ENCODE measurements around the gene CEMIP. TPM values are rescaled to one million over a fixed set of nuclear protein-coding genes. Genes with fewer than 3 reads are reported as not detected.

The CEMIP gene
- total RNA-seq, 6 experiments from 2014 or later = 5.8 to 53.2 (median 48.3) TPM

- no peaks in the 10 kb centered on the region; the same call in 1 of the 2 replicates for H3K27me3 Mint-ChIP-seq (ENCODE audit: insufficient read depth)
- H3K4me3 Mint-ChIP-seq = no peak overlapping the region
- H3K36me3 Mint-ChIP-seq (ENCODE audit: low read depth) = peaks cover 38% of the 10 kb centered on the region
- peak; percentile 35 for DNase-seq
- peaks cover 51% of the 10 kb centered on the region for H3K4me1 Mint-ChIP-seq (ENCODE audit: low read depth)
- no peaks in the 10 kb centered on the region for H3K9me3 Mint-ChIP-seq
- peak overlapping the region; percentile 41; the same call in 1 of the 2 replicates for H3K27ac Mint-ChIP-seq
- no peak for TF ChIP-seq CTCF (IDR thresholded peaks at IDR 0.05)
Measured at GRCh38 chr15:80743189-80743833, 35.9 kb upstream of the CEMIP start.

GRCh38 chr15:80744415-80744814, 34.8 kb upstream of the CEMIP start:
- TF ChIP-seq CTCF (IDR thresholded peaks at IDR 0.05) = no peak
- no peaks in the 10 kb centered on the region for H3K9me3 Mint-ChIP-seq
- no peaks in the 10 kb centered on the region; the same call in 1 of the 2 replicates for H3K27me3 Mint-ChIP-seq (ENCODE audit: insufficient read depth)
- no peak for DNase-seq
- H3K36me3 Mint-ChIP-seq (ENCODE audit: low read depth) = peaks cover 33% of the 10 kb centered on the region
- H3K27ac Mint-ChIP-seq = peak overlapping the region; percentile 84
- H3K4me1 Mint-ChIP-seq (ENCODE audit: low read depth) = peaks cover 55% of the 10 kb centered on the region
- H3K4me3 Mint-ChIP-seq = peak overlapping the region; percentile 44; the same call in 1 of the 2 replicates

GRCh38 chr15:80744826-80745225, 34.3 kb upstream of the CEMIP start:
- Mint-ChIP-seq H3K36me3 (ENCODE audit: low read depth) (peaks cover 31% of the 10 kb centered on the region), H3K9me3 (no peaks in the 10 kb centered on the region), H3K27me3 (ENCODE audit: insufficient read depth) (no peaks in the 10 kb centered on the region; the same call in 1 of the 2 replicates), H3K4me1 (ENCODE audit: low read depth) (peaks cover 59% of the 10 kb centered on the region), H3K4me3 (peak overlapping the region; percentile 44), H3K27ac (peak overlapping the region; percentile 84)
- peak; percentile 68 for DNase-seq
- no peak for TF ChIP-seq CTCF (IDR thresholded peaks at IDR 0.05)

- H3K4me1 Mint-ChIP-seq (ENCODE audit: low read depth) = peaks cover 66% of the 10 kb centered on the region
- H3K4me3 Mint-ChIP-seq = peak overlapping the region; percentile 44
- no peaks in the 10 kb centered on the region for H3K9me3 Mint-ChIP-seq
- H3K27me3 Mint-ChIP-seq (ENCODE audit: insufficient read depth) = no peaks in the 10 kb centered on the region; the same call in 1 of the 2 replicates
- DNase-seq = no peak
- no peak for TF ChIP-seq CTCF (IDR thresholded peaks at IDR 0.05)
- peaks cover 30% of the 10 kb centered on the region for H3K36me3 Mint-ChIP-seq (ENCODE audit: low read depth)
- peak overlapping the region; percentile 84 for H3K27ac Mint-ChIP-seq
Measured at GRCh38 chr15:80745888-80746287, 33.3 kb upstream of the CEMIP start.

- Mint-ChIP-seq H3K36me3 (ENCODE audit: low read depth) (peaks cover 28% of the 10 kb centered on the region), H3K4me3 (no peak overlapping the region), H3K9me3 (no peaks in the 10 kb centered on the region), H3K27me3 (ENCODE audit: insufficient read depth) (no peaks in the 10 kb centered on the region; the same call in 1 of the 2 replicates), H3K27ac (peak overlapping the region; percentile 21; the same call in 1 of the 2 replicates), H3K4me1 (ENCODE audit: low read depth) (peaks cover 63% of the 10 kb centered on the region)
- DNase-seq = no peak
- no peak for TF ChIP-seq CTCF (IDR thresholded peaks at IDR 0.05)
Measured at GRCh38 chr15:80747317-80748053, 31.7 kb upstream of the CEMIP start.

Measured in HFFc6 (cell line).